Mammary epithelial cell (primary cell): ENCODE results near the gene PLA2G4D.

Source experiments
- CTCF ChIP-seq, 2 donors: IDR thresholded peaks in 1 of 2; conservative IDR thresholded peaks in 1 of 2; 2 replicates each; pipeline ENCODE4 v1.5.1; 2011 to 2012; ENCODE audit warnings: inconsistent platforms in 2 of 2, low read length in 2 of 2, mild to moderate bottlenecking in 2 of 2, control low read depth in 1 of 2, low read depth in 1 of 2; ENCODE audit not compliant: insufficient read depth in 1 of 2; ENCODE audit errors: extremely low read depth in 1 of 2
- EZH2 ChIP-seq: IDR thresholded peaks from 2 replicates; pipeline ENCODE4 v1.6.1; 2012; ENCODE audit warnings: low read length, inconsistent platforms, borderline replicate concordance

- TF ChIP-seq CTCF (conservative IDR thresholded peaks at IDR 0.05 in 1 of 2, IDR thresholded peaks at IDR 0.05 in 1 of 2; ENCODE audit: extremely low read depth in 1 of 2, insufficient read depth in 1 of 2, low read depth in 1 of 2, low read length in 2 of 2) (no peak), EZH2 (no peak)
Measured at GRCh38 chr15:42065033-42065432, 29.3 kb downstream of the PLA2G4D start.
